Measurements from ENCODE around the gene C9orf43.

The C9orf43 gene

DNA sequence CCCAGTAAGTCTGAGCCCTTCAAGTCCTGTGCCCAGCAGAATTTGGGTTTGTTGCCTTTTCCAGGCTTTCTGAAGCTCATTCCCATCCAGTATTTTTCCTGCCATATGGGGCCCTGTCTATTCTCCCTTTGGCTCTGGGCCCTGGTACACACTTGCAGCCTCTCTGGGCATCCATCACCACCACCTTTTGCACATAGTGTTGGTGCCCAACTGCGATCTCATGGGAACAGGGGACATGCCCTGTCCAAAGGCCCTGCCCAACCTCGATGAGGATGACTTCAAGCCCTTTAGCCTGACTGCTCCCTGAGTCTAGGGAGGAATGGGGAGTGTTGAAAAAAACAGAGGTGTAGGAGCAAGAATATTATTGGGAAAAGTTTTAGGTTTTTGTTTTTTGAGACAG lies 64.5 kb downstream of the C9orf43 start:
- Mint-ChIP-seq H3K36me3 (ENCODE audit: low read depth) (no peaks in the 10 kb centered on the region), H3K4me1 (ENCODE audit: low read depth) (peaks cover 5% of the 10 kb centered on the region), H3K9me3 (no peaks in the 10 kb centered on the region), H3K27me3 (peaks cover 1% of the 10 kb centered on the region), H3K27ac (no peak overlapping the region), H3K4me3 (no peak overlapping the region)
- intact Hi-C loops (cut with micrococcal nuclease) = no loop called here

DNA sequence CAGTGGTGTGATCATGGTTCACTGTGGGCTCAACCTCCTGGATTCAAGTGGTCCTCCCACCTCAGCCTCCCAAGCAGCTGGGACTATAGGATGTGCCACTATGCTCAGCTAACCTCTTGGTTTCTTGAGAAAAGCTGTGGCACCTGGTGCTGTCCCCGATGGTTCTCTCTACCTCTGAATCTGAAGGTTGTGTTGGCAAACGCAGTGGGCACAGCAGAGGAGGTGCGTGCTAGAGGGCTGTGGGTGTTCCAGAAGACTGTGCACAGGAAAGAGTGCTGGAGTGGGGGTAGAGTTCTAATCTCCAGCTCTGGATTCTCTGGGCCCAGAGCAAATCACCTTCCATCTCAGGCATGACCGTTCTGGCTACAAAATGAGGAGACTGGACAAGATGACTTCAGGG lies 65.4 kb downstream of the C9orf43 start:
- Mint-ChIP-seq H3K4me3 (no peak overlapping the region), H3K27ac (no peak overlapping the region), H3K36me3 (ENCODE audit: low read depth) (no peaks in the 10 kb centered on the region), H3K4me1 (ENCODE audit: low read depth) (peaks cover 8% of the 10 kb centered on the region), H3K9me3 (no peaks in the 10 kb centered on the region), H3K27me3 (peaks cover 1% of the 10 kb centered on the region)
- intact Hi-C loops (cut with micrococcal nuclease) = no loop called here

DNA sequence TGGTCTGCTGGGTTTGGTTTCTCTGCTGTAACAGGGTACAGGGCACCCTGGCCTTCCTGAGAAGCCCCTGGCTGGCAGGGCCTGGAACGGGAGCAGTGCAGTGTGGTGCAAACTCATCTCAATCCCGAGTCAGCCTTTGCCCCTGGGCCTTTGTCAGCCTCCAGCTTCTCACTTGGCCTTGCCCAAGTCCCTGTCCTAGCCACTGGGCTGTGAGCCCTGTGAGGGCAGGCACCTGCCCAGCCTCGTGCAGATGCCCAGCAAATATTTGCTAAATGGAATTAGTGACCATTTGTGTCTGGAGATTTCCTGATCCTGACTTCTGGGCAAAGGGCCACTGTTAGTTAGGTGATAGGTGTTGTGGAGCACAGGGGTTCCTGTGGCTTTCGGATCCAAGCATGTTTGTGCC lies 66.0 kb downstream of the C9orf43 start:
- no peaks in the 10 kb centered on the region for H3K36me3 Mint-ChIP-seq (ENCODE audit: low read depth)
- intact Hi-C loops (cut with micrococcal nuclease) = no loop called here

DNA sequence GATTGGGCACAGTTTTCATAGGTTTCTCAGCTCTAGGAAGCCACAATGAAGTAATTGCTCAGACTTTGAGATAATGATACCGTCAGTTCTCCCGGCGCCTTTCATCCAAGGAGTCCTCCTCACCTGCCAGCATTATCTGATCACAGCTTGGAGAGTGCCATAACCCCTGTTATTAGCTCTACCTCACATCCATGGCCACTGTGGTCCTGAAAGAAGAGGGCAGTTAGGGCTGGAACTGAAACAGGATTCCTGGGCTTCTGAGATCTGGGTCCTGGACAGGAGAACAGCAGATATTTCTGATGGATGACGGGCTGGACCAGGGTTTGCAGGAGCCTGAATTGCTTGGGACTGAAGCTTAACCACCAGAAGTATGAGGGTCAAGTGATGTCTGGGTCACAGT lies 66.5 kb downstream of the C9orf43 start:
- Mint-ChIP-seq H3K27ac (no peak overlapping the region), H3K36me3 (ENCODE audit: low read depth) (no peaks in the 10 kb centered on the region), H3K9me3 (no peaks in the 10 kb centered on the region), H3K27me3 (peaks cover 1% of the 10 kb centered on the region), H3K4me1 (ENCODE audit: low read depth) (peaks cover 13% of the 10 kb centered on the region), H3K4me3 (no peak overlapping the region)
- intact Hi-C loops (cut with micrococcal nuclease) = no loop called here

More for the DNA sequence above, 66.0 kb downstream of the C9orf43 start:
- Mint-ChIP-seq H3K4me1 (ENCODE audit: low read depth) (peaks cover 13% of the 10 kb centered on the region), H3K9me3 (no peaks in the 10 kb centered on the region), H3K27ac (no peak overlapping the region), H3K4me3 (no peak overlapping the region), H3K27me3 (peaks cover 1% of the 10 kb centered on the region)

DNA sequence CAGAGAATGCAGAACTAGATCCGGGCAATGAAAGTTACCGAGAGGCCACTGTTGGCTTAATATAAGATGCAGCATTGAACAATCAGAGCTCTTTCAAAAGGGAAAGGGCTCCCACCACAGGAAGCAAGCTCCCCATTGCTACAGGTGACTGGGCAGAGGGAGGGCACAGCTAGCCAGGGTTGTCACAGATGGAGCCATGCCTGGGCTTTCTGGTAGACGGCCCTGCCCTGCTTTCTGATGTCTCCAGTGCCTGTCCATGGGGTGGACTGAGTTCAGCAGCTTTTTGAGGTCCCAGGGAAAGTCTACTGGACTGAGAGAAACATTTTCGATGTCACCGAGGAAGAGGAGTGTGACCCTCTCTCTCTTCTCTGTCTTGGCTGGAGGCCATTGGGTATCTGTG lies 67.1 kb downstream of the C9orf43 start:
- no peaks in the 10 kb centered on the region for H3K9me3 Mint-ChIP-seq
- no peak overlapping the region for H3K27ac Mint-ChIP-seq
- H3K27me3 Mint-ChIP-seq = peaks cover 1% of the 10 kb centered on the region
- no peak overlapping the region for H3K4me3 Mint-ChIP-seq
- intact Hi-C loops (cut with micrococcal nuclease) = no loop called here
- H3K4me1 Mint-ChIP-seq (ENCODE audit: low read depth) = peaks cover 13% of the 10 kb centered on the region
- no peaks in the 10 kb centered on the region for H3K36me3 Mint-ChIP-seq (ENCODE audit: low read depth)

DNA sequence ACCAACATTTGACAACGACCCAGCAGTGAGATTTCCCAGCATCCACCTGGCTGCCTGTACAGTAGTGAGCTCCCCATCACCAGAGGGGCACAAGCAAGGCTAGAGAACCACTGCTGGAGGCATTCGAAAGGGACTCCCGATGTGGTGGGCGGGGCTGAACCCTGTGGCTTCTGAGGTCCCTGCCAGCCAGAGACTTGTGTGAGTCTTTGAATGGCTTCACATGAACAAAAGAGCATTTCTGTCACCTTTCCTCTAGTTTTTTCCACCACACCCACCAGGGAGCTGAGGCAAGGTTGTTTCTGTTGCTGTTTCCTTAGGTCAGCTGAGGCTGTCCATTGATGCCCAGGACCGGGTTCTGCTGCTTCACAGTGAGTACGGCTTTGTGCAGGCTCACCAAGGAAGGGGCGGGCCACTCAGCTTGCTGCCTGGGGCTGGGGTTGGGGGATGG lies 68.7 kb downstream of the C9orf43 start:
- Mint-ChIP-seq H3K27ac (no peak overlapping the region), H3K27me3 (peaks cover 1% of the 10 kb centered on the region), H3K4me3 (no peak overlapping the region), H3K36me3 (ENCODE audit: low read depth) (no peaks in the 10 kb centered on the region), H3K4me1 (ENCODE audit: low read depth) (peaks cover 13% of the 10 kb centered on the region), H3K9me3 (no peaks in the 10 kb centered on the region)
- intact Hi-C loops (cut with micrococcal nuclease) = no loop called here

Measured in dendritic cell treated with granulocyte-macrophage colony-stimulating factor and Interleukin-4, amounts not matched to agents 40 ng/mL and 50 ng/mL, for 4 days (primary cell).